Epithelial cell of proximal tubule (primary cell): ENCODE measurements around the gene KAZALD1. TPM values are rescaled to one million over a fixed set of nuclear protein-coding genes. Genes with fewer than 3 reads are reported as not detected.
"Not testable (repeated sequence)": the region's sequence is repeated elsewhere in the genome, so short reads cannot be mapped to it uniquely, and the experiment has no call there.

Experiments
- DNase-seq: peaks from one replicate; pipeline ENCODE4 v3.0.0-alpha.2; 2011; ENCODE audit warnings: low read depth
- H3K4me3 ChIP-seq: 2 replicates; pipeline ENCODE4 v1.5.1; 2011; ENCODE audit warnings: low read depth, mild to moderate bottlenecking, low read length
- CTCF ChIP-seq: conservative IDR thresholded peaks from 2 replicates; pipeline ENCODE4 v1.5.1; 2012; ENCODE audit warnings: low read depth, mild to moderate bottlenecking, low read length
- total RNA-seq: library from RNA; depleted of rRNA; stranded (reverse); fragments of >200 nt; gene quantifications from 2 replicates; pipeline ENCODE4 v1.2.3, GENCODE V29; 2015

Gene KAZALD1
- total RNA-seq, 1 donor from 2014 or later = 2.9 TPM

DNA sequence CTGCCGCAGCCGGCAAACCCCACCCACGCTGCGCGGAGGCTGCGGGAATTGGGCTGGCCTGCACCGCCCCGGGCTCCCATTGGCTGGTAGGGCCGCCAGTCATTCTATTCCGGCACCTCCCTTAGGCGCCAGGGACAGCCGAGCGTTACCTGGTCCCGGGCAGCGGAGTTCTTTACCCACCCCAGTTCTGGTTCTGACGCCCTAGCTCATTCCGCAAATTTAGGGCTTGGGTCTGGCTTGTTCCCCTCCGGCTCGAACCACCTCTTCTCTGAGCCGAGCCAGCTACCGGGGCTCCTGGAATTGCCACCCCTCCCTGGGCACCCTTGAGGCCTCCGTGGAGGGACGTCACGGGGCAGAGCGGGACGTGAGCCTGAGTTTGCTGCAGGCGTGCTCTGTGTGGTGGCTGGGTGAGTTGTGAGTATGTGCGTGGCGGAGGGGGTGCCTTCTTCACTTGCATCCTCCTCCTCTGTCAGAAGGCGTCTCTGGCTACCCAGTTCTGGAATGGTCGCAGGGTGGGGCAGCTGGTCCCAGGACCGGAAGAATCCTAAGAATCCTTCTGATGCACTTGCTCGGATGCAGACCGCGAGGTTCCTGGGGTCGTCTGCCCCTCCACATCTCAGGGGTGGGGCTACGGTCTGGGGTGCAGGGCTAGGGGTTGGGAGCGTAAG lies 30.5 kb upstream of the KAZALD1 start, which contains the start of the genes PDZD7 and SFXN3:
Gene PDZD7 (minus strand): TSS at position 2 of the 668 bp plus-strand sequence. CDS start 910 bp downstream, outside the sequence.
Gene SFXN3 (plus strand): TSS at position 107 of the 668 bp plus-strand sequence. CDS start 3,461 bp downstream, outside the sequence.
- DNase-seq = no peak
- H3K4me3 ChIP-seq = peak within 1 kb of the TSS; percentile 92
- no peak for TF ChIP-seq CTCF

- TF ChIP-seq CTCF = no peak
- H3K4me3 ChIP-seq = peak overlapping the region; percentile 92
- no peak for DNase-seq
Measured at GRCh38 chr10:101031796-101032636, 29.8 kb upstream of the KAZALD1 start.

GRCh38 chr10:101032637-101033224 lies 29.1 kb upstream of the KAZALD1 start:
- peak overlapping the region; percentile 92 for H3K4me3 ChIP-seq
- DNase-seq = no peak
- TF ChIP-seq CTCF = no peak

- H3K4me3 ChIP-seq = peak overlapping the region; percentile 92
- TF ChIP-seq CTCF = no peak
Measured at GRCh38 chr10:101033276-101033675, 28.5 kb upstream of the KAZALD1 start.

DNA sequence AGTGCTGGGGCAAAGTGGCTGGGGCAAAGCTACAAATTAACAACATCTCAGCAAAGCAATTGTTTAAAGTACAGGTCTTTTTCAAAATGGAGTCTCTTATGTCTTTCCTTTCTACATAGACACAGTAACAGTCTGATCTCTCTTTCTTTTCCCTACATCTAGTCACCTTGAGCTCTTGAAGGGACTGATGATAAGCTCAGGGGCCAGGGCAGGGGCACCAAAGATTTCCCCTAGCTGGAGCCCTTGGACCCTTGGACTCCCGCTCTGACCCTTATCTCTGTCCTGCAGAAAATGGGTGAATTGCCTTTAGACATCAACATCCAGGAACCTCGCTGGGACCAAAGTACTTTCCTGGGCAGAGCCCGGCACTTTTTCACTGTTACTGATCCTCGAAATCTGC lies 27.4 kb upstream of the KAZALD1 start:
- DNase-seq, H3K4me3 ChIP-seq: not testable (repeated sequence)

More at GRCh38 chr10:101033276-101033675, 28.5 kb upstream of the KAZALD1 start:
- DNase-seq = no peak

DNA sequence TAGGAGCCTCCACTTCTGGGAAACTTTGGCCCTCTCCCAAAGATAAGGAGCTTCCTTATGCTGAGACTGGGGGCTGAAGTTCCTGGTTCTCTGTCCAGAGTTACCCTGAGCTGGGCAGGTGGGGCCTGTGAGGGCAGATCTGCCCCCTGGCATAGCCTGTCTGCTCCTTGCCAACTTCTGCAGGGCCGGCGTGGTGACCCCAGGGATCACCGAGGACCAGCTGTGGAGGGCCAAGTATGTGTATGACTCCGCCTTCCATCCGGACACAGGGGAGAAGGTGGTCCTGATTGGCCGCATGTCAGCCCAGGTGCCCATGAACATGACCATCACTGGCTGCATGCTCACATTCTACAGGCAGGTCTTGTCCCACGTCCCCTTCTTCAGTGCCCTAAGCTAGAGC lies 26.5 kb upstream of the KAZALD1 start:
- TF ChIP-seq CTCF = no peak

GRCh38 chr10:101035916-101036702 lies 25.7 kb upstream of the KAZALD1 start:
- DNase-seq = no peak
- no peak for TF ChIP-seq CTCF
- no peak overlapping the region for H3K4me3 ChIP-seq

More for the DNA sequence above, 26.5 kb upstream of the KAZALD1 start:
- DNase-seq = no peak
- H3K4me3 ChIP-seq = no peak overlapping the region
